Epidermal melanocyte (primary cell): ENCODE results near the gene UNC79.

ENCODE experiments used
- DNase-seq: peaks from one replicate; pipeline ENCODE4 v3.0.0; 2011; ENCODE audit warnings: low spot score; ENCODE audit not compliant: insufficient read length

Gene UNC79

DNA sequence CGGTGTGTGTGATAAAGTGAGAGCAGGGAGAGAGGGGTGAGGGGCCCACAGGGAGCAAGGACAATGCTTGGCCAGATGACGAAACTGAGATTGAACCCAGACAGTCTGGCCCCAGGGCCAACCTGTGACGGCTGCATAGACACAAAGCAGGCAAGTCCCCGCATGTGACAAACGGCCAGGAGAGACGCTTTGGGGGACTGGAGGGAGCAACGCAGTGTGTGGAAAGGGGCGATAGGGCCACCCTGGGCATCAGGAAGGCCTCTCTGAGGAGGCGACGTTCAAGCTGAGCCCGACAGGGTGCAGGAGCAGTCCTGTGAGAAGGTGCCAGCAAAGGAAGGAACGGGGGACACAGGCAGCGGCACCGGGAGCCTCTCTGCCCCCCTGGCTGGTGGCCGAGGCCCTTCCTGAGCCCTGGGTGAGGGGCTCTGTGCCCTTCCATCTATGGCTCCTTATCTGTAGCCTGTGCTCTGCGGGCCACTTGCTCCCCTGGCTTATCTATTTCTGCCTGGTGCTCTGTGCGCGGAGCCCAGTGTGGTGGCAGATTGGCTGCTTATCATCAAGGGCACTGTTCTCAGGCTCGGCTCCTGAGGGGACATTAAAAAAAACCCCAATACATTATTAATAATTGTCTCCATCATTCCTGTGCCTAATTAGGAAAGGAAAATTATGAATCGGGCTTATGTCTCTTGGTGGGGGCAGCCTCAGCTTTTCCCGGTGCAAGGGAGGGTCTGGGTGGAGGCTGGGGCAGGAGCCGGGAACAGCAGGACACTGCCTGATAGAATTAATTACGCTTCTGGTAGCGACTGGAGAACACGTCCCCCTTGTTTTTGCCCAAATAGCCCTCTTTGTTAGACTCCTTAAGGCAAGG lies 317.7 kb downstream of the UNC79 start:
- no peak for DNase-seq

DNA sequence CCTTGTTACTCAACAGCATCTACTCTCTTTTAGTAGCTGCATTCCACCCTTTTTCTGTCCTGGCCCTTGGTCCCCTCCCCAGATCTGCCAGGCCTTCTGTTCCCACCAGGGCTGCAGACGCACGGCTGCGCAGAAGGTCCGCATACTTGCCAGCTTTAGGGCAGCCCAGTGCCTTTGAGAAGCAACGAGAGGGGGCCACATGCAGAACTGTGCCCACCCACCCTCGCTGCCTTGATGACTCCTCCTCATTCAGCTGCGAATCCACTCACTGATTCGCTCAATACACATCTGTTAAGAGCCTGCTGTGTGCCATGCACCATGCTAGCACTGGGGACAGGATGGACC lies 318.3 kb downstream of the UNC79 start:
- DNase-seq: no peak

- DNase-seq: no peak
Observed at GRCh38 chr14:93751946-93752655, 321.4 kb downstream of the UNC79 start.

DNA sequence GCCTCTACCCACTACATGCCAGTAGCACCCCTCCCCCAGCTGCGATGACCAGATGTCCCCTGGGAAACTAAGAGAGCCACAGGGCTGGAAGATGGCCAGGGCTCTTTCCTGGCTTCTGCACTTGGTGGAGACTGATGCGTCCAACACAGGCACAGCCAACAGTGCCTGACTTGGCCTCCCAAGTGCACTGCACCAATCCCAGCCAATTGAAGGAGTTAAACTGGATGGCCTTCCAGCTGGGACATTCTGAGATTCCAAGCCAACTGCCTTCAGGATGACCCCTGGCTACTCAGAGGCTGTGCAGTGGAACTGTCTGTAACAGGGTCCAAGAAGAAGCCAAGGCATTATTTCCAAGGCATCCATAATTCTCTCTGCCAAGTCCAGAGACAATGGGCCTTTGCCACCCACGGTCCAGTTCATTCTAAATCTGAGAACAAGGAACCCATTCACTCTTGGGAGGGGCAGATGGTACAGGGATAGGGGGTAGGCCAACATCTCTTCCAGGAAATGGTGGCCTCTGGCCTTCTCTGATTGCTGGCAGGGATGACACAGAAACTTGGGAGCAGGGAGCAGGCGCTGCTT lies 322.3 kb downstream of the UNC79 start:
- DNase-seq: no peak

- no peak for DNase-seq
Observed at GRCh38 chr14:93753647-93754046, 322.9 kb downstream of the UNC79 start.

DNA sequence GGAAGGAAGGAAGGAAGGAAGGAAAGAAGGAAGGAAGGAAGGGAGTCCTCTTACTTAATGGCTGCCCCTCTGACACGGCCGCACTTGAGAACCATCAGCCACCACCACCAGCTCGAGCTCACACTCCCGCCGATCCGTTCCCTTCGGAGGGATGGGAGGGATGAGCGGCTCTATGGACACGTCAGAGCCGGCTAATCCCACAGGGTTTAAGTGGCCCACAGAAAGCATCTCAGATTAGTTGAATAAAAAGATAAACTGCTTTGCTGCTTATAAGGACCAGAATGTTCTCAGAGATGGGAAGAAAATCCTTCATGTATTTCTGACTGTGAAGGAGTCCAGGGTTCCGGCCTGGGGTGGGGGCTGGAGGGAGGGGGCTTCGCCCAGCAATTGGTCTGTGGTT lies 326.5 kb downstream of the UNC79 start:
- DNase-seq: no peak
